Cardiac fibroblast (primary cell): ENCODE results near the gene LEKR1.

Source experiments
- DNase-seq, 2 donors: peaks; one replicate each; pipeline versions ENCODE4 v3.0.0 to v3.0.0-alpha.2; 2010; ENCODE audit warnings: low read depth in 2 of 2
- H3K4me3 ChIP-seq, 2 donors: replicated peaks in 1 of 2; 1 replicate in 1 of 2; 2 replicates in 1 of 2; pipeline ENCODE4 v1.5.1; 2011; ENCODE audit warnings: low read depth in 2 of 2, low read length in 2 of 2, mild to moderate bottlenecking in 2 of 2, moderate library complexity in 1 of 2
- TF ChIP-seq, protein P1 (sequence below): IDR thresholded peaks from one replicate; pipeline ENCODE4 v1.5.1; 2011; ENCODE audit warnings: low read depth, mild to moderate bottlenecking, low read length, inconsistent platforms

LEKR1 gene

GRCh38 chr3:156825795-156826143 is 384 bp upstream of the LEKR1 start:
- no peak for DNase-seq
- peak overlapping the region; percentile 67 to 69 for H3K4me3 ChIP-seq
- TF ChIP-seq, protein P1, sequence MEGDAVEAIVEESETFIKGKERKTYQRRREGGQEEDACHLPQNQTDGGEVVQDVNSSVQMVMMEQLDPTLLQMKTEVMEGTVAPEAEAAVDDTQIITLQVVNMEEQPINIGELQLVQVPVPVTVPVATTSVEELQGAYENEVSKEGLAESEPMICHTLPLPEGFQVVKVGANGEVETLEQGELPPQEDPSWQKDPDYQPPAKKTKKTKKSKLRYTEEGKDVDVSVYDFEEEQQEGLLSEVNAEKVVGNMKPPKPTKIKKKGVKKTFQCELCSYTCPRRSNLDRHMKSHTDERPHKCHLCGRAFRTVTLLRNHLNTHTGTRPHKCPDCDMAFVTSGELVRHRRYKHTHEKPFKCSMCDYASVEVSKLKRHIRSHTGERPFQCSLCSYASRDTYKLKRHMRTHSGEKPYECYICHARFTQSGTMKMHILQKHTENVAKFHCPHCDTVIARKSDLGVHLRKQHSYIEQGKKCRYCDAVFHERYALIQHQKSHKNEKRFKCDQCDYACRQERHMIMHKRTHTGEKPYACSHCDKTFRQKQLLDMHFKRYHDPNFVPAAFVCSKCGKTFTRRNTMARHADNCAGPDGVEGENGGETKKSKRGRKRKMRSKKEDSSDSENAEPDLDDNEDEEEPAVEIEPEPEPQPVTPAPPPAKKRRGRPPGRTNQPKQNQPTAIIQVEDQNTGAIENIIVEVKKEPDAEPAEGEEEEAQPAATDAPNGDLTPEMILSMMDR: no peak

GRCh38 chr3:156826896-156827882 is 1.0 kb downstream of the LEKR1 start:
- peak overlapping the region; percentile 67 to 69 for H3K4me3 ChIP-seq
- TF ChIP-seq, protein P1: no peak
- no peak for DNase-seq

- no peak overlapping the region for H3K4me3 ChIP-seq
- no peak for DNase-seq
- TF ChIP-seq, protein P1: no peak
Measured at GRCh38 chr3:156831006-156831405, 4.9 kb downstream of the LEKR1 start.

DNA sequence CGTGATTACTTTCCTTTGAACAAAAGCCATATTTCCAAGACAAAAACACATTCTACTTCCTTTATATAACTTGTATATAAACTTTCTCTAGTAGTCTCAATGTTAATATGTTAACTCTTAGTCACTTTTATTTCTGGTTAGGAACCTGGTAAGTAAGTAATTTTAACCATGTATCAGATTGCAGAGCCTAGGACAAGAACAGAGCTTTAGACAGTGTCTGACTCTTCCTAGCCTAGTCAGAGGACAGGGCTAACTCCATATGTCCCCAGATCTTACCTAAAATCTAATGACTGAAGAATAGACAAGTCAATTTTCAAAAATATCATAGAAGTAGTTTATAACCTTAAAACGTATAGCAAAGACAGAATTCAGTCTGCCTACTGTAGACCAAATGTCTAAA is 8.3 kb downstream of the LEKR1 start:
- no peak overlapping the region for H3K4me3 ChIP-seq
- TF ChIP-seq, protein P1: no peak
- DNase-seq: no peak

- DNase-seq: no peak
- TF ChIP-seq, protein P1: no peak
Measured at GRCh38 chr3:156834962-156835535, 8.9 kb downstream of the LEKR1 start.

GRCh38 chr3:156836701-156837100 is 10.5 kb downstream of the LEKR1 start:
- DNase-seq: no peak
- H3K4me3 ChIP-seq: no peak overlapping the region
- TF ChIP-seq, protein P1: no peak

More at GRCh38 chr3:156834962-156835535, 8.9 kb downstream of the LEKR1 start:
- H3K4me3 ChIP-seq: no peak overlapping the region
